Fibroblast of skin of right quadriceps (primary cell): ENCODE measurements around the gene JADE3.

Source experiments
- DNase-seq: peaks from one replicate; pipeline ENCODE4 v3.0.0-alpha.2; 2013

Gene JADE3

DNA sequence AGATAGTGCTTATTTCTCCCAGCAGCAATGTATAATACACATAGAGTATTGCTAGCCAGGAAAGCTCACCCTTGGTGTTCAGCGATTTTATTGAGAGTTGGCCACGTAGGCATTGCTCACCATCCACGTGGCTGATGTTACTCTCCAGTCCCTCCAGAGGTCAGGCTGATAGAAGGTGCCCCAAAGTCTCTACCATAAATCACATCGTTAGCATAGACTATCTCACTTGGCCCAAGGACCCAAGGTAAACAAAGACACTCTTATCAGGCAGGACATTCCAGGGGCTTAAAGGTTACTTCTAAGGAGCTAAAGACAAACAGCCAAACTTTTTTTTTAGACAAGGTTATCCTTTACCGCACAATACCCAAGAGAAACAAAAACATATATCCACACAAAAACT lies 135.8 kb downstream of the JADE3 start:
- DNase-seq: no peak

- no peak for DNase-seq
These were observed 147.1 kb downstream of the JADE3 start for GRCh38 chrX:47059142-47059874.

GRCh38 chrX:47060708-47061107 lies 148.5 kb downstream of the JADE3 start:
- no peak for DNase-seq

DNA sequence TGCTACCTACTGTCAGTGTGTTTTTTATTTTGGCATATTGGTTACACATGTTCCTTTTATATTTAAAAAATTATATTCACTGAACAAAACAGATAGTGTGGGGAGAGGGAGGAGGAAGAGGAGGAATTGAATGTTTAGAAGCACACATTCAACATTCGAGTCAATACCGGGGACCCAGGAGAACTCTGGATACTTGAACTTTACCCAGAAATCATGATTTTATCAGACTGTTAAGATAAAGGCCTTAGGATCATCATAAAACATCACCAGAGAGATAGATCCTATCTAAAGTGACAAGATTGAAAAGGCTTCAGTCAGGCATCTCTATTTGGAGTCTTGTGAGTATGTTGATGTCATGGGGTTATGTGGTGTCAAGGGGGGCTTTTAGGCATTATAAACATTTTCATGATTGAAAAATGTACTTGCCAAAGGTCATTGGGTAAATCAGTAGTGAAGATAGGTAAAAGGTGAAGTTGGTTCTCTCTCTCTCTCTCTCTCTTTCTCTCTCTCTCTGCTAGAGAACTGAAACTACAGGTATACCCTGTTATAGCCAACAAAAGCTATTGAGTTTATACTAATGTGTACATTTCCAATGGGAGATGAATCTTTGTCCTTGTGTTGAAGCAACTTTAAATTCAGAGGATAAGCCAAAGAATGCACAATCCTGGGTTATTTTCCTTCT lies 149.2 kb downstream of the JADE3 start:
- no peak for DNase-seq

DNA sequence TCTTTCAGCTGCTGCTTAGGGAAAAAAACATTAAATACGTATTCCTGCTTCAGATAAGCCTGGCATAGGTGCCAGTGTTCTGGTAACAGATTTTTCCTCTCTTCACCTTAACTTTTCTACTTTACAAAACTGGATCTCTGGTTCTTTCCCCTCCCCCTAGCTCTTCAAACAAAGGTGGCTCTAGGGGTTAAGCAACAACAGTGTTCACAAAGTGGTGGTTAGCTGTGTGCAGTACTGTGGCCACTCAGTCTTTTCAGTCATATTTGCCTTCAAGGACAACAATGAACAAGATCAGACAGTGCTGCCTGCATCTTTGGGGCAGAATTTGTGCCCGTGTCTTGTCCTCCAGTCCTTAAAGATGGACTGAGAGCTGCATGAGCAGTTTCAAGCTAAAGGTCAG lies 151.0 kb downstream of the JADE3 start:
- DNase-seq: no peak

- no peak for DNase-seq
These were observed 156.0 kb downstream of the JADE3 start for GRCh38 chrX:47068214-47068613.

DNA sequence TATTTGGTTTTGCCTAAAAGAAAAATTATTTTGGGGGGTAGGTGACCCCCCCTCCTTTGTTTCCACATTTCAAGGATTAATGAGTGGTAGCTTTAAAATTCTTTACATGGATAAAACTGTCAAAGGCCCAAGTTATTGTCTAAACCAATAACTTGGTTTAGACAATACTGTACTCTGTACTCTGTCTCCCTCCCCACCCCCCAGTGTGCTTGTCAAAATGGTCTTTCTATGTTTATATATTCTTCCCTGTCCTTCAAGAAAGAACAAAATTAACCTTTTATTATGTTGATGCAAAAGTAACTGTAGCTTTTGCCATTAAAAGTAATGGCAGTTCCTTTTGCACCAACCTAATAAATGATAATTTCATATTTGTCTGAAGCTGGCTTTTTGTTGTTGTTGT lies 156.5 kb downstream of the JADE3 start:
- DNase-seq: no peak

GRCh38 chrX:47078129-47079043 lies 166.2 kb downstream of the JADE3 start, which contains the start of gene RGN:
RGN (plus strand) TSS chrX:47078443; CDS start chrX:47081145, 2,702 bp downstream.
- peak; percentile 1 for DNase-seq

- no peak for DNase-seq
These were observed 168.1 kb downstream of the JADE3 start for GRCh38 chrX:47080215-47080914.

DNA sequence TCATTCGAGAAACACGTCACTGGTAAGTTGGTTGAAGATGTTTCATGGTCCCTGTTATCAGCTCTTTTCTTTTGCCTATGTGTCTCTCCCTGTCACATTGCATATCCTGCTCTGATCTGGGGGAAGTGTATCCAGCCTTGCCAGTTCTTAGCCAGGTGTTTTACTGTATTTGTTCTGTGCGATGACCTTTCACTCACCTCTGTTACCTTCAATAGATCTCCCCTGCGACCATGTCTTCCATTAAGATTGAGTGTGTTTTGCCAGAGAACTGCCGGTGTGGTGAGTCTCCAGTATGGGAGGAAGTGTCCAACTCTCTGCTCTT lies 168.7 kb downstream of the JADE3 start:
- no peak for DNase-seq

DNA sequence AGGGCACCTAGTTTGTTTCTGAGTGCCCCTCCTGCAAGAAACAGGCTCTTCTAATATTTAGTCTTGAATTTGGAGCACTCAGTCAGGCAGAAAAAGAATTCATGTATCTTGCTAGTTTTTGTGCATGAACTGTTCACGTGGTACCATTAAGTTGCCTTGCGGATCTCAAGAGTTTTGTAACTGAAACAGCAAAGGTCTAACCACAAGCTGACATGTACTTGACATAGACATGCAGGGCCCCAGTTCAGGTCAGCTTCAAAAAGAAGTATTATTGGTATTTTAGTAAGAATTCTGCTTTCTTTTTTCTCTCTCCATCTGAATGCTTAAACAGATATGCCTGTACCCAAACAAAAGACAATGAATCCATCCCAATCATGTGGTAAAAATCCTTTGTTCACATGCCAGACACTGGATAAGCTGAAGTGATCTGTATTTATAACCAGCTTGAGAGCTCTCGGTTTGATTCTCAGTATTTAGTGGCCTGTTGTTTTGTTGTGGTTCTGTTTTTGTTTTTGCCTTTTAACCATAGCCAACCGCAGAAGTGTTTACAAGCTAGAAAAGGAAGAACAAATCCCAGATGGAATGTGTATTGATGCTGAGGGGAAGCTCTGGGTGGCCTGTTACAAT lies 179.0 kb downstream of the JADE3 start:
- DNase-seq: no peak

- peak; percentile 13 for DNase-seq
These were observed 181.0 kb downstream of the JADE3 start for GRCh38 chrX:47093248-47093647.

- no peak for DNase-seq
These were observed 181.6 kb downstream of the JADE3 start for GRCh38 chrX:47093860-47094259.

DNA sequence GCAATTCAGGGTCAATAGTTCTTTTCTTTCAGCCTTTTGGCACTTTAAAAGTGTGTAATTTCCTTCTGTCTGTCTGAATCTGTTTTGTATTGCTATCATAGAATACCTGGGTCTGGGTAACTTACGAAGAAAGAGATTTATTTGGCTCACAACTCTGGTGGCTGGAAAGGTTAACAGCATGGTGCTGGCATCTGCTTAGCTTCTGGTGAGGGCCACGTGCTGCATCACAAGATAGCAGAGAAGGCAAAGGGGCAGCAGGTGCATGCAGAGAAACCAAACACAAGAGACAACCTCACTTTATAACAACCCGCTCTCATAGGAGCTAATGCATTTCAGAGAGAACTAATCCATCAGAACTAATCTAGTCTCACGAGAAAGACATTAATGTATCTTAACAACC lies 184.8 kb downstream of the JADE3 start:
- no peak for DNase-seq

DNA sequence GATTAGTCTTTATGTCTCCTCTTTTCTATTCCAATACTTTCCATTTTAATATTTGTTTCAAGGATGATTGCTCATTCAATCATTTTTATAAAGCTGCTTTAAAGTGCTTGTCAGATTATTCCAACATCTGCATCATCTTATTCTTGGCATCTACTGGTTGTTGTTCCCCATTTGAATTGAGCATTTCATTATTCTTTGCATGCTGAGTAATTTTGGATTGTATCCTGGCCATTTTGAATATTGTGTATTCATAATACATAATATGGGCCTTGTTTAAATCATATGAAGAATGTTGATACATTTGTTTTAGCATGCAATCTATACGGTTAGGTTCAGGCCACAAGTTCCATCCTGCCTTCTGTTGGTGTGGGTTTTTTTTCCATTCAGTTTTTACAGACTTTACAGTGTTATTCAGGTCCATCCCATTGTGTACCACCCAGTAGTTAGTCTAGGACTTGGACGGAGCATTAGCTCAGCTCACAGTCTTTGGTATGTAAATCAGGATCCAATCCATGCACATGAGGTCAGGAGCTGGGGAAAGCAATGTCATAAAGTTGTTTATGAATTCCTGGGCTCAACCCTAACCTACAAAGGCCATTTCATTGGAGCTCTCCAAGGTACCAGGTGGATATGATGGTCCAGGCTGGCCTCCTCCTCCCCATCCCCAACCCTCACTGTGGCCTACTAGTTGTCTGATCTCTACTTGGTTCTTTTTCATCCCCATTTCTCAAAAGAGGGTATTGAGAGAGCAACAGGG lies 186.3 kb downstream of the JADE3 start:
- DNase-seq: no peak

DNA sequence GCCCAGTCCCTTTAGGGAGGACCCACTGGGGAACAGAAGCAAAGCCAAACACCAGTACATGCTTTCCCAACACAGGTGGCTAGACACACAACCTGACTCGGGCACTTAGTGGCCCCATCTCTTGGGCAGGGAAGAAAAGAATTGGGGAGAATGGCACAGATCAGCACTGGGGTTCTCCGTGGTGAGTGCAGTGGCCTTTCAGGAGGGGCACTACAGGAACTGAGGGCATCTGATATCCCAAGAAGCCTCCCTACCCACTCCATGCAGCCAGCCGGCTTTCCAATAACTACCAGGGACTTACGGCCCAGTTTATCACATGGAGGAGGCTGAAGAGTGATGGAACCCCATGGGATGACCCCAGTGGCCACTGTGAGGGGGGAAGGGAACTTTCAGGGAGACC lies 189.0 kb downstream of the JADE3 start:
- no peak for DNase-seq
